Right ventricle myocardium inferior (tissue), 1 donor: ENCODE data around the gene SNRPD1. TPM values are rescaled to one million over a fixed set of nuclear protein-coding genes. Genes with fewer than 3 reads are reported as not detected.
A peak's percentile ranks its signal among the peaks of the same experiment; 100 is the strongest.
"Not testable (repeated sequence)": the region's sequence is repeated elsewhere in the genome, so short reads cannot be mapped to it uniquely, and the experiment has no call there.

Experiments used
- ATAC-seq: fragments of 200-7000 bp; cut with Tn5 transposase; one replicate; pipeline ENCODE4 v1.9.1; 2020; ENCODE audit warnings: mild to moderate bottlenecking, moderate library complexity
- DNase-seq: peaks from one replicate; pipeline ENCODE4 v3.0.0; 2021; ENCODE audit errors: missing footprints
- intact Hi-C: fragments of 100-400 bp; cut with DNase I; formaldehyde crosslinking; loops from one replicate; pipeline ENCODE4 v1.11.0; 2022
- total RNA-seq: library from RNA; stranded (reverse); fragmentation: NEBNext Ultra II Directional; extraction: Animal tissue kit (Norgen Biotek cat#: 25700); gene quantifications from one replicate; pipeline ENCODE4 v1.2.1, GENCODE V29; 2021
- donor health status: DM: no; HTN: yes; CAD: no; lungs with severe emphysema.

SNRPD1 gene
- total RNA-seq, 1 donor from 2014 or later: 24.9 TPM

DNA sequence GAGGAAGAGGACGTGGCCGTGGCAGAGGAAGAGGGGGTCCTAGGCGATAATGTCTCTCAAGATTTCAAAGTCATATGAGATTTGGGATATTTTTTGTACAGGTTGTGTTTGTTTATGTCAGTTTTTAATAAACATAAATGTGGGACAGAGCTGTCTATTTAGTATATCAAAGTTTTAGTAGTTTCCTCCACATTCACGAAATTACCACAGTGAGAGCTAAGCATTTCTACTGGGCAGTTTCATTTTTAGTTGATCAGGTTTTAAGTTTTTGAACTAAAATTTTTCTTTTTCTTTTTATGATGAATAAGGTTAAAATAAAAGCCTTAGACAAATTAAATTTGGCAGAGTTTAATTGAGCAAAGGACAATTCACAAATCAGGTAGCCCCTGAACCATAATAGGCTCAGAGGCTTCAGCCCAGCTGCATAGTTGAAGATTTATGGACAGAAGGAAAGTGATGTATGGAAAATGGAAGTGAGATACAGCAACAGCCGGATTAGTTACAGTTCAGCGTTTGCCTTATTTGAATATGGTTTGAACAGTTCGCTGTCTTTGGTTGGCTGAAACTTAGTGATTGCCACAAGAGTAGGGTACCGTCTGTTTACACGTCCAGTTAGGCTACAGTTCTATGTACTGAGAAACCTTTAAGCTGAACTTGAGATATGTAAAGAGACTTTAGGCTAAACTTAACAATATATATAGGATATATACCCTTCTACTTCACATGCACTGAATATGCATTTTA lies 17.1 kb downstream of the SNRPD1 start:
- intact Hi-C loops: no loop called here
- no peak for DNase-seq
- ATAC-seq: no peak

DNA sequence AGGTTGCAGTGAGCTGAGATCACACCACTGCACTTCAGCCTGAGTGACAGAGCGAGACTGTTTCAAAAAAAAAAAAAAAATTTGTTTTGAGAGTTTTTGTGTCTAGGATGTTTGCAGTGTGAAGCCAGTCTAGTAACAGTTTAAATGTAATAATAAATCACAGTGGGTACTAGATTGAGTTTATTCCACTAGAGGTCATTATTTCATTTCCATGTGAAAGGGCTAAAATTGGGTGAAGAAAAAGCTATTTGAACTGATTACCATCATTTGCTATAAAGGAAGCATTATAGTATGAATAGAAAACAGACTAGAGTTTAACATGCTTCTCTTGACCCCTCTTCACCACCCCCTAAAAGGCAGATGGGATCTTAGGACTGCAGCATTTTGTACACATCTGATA lies 20.3 kb downstream of the SNRPD1 start:
- DNase-seq: no peak
- intact Hi-C loops: no loop called here
- ATAC-seq: no peak

DNA sequence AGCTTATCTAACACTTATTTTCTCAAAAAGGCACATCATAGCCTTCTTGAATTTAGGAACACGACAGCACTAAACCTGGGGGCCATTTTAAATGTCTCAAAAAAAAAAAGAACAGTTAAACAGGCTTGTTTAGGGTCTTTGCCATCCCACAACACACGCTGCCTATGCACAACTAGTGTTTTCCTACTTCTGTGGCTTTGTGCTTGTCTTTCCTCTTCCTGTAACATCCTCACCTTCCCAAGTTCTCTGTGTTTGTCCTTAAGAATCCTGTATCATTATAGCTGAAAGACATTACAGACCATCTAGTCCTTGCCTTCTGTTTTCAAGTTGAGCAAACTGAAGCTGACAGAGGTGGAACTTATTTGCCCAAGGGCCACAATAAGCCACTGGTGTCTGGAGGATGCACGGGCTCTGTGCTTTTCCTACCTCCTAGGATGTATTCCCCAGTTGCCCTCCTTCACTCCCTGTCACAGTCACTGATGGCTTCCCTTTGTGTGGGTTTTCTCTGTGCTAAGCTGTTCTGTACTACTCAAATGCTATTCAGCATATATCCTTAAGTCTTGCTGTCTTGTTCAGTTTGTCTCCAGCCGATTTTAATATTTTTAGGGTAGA lies 22.6 kb downstream of the SNRPD1 start:
- intact Hi-C loops: no loop called here
- DNase-seq (no peak), ATAC-seq (no peak)

DNA sequence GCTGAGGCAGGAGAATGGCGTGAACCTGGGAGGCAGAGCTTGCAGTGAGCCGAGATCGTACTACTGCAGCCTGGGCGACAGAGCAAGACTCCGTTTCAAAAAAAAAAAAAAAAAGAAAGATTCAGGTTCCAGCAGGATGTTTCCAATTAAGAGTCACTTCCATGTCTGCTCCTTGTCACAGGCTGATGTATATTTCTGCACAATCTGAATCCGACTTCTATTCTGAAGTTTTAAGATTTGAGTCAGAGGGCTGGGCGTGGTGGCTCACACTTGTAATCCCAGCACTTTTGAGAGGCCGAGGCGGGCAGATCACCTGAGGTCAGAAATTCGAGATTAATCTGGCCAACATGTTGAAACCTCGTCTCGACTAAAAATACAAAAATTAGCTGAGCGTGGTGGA lies 24.7 kb downstream of the SNRPD1 start:
- no peak for DNase-seq
- intact Hi-C loops: no loop called here
- ATAC-seq: no peak

DNA sequence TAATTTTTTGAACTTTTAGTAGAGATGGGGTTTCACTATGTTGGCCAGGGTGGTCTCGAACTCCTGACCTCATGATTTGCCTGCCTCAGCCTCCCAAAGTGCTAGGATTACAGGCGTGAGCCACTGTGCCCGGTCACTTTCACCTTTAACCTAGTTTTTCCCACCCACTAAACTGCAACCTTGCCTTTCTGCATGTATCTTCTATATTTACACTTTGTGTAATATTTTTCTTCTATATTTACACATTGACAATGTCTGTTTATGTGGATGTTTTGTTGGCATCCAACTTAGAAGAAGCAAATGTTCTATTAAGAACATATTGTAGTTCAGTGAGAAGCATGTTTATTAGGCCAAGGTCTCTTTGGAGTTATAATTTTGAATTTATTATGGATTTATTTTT lies 26.7 kb downstream of the SNRPD1 start:
- ATAC-seq: no peak
- no peak for DNase-seq
- intact Hi-C loops: no loop called here

DNA sequence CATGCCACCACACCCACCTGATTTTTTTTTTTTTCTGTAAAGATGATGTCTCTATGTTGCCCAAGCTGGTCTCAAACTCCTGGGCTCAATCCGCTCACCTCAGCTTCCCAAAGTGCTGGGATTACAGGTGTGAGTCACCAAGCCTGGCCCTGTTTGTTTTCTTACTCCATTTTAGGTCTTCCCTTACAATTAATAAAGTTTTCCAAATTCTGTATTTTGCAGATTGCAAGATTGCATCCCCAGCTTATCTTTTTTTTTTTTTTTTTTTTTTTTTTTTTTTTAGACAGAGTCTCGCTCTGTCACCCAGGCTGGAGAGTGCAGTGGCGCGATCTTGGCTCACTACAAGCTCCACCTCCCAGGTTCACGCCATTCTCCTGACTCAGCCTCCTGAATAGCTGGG lies 28.3 kb downstream of the SNRPD1 start:
- intact Hi-C loops, DNase-seq, ATAC-seq: not testable (repeated sequence)

DNA sequence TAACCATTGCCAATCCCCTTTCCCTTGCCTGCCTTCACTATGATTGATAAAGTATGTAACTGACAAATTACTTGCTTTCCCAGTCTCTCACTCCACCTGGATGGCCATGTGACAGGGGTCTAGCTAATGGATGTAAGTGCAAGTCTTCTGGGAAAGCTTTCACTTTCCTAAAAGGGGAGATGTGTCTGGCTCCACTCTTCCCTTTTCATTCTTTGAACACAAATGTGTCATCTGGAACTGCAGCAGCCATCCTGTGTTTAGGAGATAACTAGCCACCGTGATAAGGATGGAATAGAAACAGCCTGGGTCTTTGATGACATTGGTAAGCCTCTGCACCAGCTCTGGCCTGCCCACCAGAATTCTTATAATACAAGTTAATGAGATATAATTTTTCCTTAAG lies 38.2 kb downstream of the SNRPD1 start:
- intact Hi-C loops: no loop called here
- ATAC-seq (no peak), DNase-seq (no peak)

DNA sequence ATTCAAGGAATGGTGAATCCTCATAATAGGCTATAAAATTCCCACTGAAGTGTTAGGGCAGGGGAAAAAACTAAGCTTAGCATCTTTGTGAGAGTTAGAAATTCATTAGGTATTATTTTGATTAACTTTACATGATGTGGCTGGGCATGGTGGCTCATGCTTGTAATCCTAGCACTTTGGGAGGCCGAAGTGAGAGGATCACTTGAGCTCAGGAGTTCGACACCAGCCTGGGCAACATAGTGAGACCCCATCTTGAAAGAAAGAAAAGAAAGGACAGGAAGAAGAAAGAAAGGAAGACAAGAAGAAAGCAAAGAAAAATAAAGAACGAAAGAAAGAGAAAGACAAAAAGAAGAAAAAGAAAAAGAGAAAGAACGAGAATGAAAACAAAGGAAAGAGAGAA lies 40.0 kb downstream of the SNRPD1 start:
- no peak for ATAC-seq
- DNase-seq: no peak
- intact Hi-C loops: no loop called here

DNA sequence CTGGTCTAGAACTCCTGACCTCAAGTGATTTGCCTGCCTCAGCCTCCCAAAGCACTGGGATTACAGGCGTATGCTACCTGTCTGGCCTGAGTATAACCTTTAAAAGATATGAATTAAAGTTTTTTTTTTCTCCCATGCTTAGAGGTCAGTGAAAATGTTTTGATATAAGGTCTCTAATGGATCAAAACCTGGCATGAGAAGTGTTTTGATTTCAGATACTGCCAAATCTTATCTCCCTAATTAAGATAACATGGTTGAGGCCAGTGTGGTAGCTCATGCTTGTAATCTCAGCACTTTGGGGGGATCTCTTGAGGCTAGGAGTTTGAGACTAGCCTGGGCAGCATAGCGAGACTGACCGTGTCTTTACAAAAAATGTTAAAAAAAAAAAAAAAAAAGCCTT lies 41.2 kb downstream of the SNRPD1 start:
- intact Hi-C loops: no loop called here
- no peak for DNase-seq
- no peak for ATAC-seq

DNA sequence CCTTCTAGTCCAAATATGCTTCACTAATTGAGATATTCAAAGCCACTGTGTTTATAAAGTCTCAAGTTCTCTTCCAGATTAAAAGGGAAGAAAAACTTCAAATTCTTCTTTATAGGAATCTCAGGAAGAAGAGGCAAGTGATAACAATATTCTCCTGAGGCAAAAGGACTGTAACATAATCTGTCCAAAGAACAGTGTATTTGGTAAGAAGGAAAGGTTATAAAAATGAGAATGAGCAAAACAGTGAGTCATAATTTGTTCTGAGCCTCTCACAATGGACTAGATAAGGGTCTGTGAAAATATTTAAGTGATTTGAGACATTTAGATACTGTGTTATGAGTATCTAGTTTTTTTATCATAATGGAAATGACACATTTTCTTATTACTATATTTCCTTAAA lies 44.3 kb downstream of the SNRPD1 start:
- DNase-seq (no peak), ATAC-seq (no peak)
- intact Hi-C loops: no loop called here

DNA sequence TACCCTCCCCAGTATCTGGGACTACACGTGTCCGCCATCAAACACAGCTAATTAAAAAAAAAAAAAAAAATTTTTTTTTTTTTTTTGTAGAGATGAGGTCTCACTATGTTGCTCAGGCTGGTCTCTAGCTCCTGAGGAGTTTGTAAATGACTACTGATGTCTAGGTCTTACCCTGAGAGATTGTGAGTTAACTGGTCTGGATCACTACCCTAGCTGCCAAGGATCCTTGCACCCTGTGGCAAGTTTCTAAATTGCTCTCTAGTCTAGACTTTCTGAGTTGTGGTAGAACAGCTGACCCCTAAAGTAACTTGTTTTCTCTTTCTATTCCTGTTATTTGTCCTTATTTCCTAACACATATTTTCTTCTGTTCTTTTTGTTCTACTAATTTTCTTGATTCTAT lies 48.0 kb downstream of the SNRPD1 start:
- intact Hi-C loops: no loop called here
- DNase-seq (no peak), ATAC-seq (no peak)

DNA sequence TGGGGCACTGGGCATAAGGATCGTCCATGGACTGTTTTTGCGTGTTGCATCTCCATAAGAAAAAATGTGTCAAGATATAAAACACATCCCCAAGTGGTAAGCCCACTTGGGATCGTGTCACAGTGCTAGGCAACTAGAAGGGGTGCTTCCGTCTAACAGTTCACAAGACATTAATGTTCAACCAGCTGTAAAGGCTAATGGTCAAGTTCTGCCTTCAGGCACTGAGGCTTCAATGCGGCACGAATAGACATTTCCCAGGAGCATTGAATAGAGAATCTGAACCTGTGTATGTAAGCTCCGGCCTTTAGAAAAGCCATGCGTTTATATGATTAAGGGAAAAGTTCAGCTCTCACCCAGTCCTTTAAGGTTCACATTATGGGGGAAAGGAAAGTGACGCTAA lies 50.5 kb downstream of the SNRPD1 start:
- no peak for ATAC-seq
- intact Hi-C loops: no loop called here
- DNase-seq: no peak

DNA sequence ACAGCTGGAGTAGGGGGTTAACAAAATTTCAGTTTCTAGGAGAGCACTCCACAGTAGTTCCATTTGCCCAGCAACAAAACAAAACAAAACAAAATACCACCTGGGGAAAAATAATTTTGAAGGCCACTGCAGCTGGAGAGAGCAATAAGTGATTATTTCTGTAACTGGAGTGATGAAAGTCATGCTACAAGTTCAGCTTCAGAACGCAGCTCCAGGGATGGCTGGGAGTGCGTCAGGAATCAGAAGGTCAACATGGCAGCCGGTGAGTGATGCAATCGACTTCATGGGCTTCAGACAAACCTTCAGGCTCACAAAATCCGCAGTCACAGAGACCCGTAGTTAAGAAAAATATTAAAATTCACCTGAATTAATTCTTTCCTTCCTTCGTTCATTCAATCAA lies 51.5 kb downstream of the SNRPD1 start:
- no peak for DNase-seq
- ATAC-seq: peak; percentile 64
- intact Hi-C loops: no loop called here

DNA sequence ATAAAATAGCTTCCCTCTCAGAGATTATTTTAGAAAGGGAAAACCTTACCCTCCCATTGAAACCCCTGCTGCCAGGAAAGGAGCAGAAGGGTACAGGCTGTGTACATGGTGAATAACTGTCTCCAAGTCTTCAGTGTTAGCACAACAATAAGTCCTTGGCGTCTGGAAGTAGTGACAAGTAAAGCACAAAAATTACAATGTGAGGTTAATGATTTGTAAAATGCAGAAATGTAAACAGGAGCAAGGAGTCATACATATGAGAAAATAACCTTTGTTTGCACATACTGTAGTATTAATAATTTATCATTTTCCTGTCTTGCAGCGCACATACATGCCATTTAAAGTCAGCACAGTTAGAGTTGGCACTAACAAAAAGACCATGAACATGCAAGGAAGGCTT lies 52.0 kb downstream of the SNRPD1 start:
- no peak for ATAC-seq
- no peak for DNase-seq
- intact Hi-C loops: no loop called here

DNA sequence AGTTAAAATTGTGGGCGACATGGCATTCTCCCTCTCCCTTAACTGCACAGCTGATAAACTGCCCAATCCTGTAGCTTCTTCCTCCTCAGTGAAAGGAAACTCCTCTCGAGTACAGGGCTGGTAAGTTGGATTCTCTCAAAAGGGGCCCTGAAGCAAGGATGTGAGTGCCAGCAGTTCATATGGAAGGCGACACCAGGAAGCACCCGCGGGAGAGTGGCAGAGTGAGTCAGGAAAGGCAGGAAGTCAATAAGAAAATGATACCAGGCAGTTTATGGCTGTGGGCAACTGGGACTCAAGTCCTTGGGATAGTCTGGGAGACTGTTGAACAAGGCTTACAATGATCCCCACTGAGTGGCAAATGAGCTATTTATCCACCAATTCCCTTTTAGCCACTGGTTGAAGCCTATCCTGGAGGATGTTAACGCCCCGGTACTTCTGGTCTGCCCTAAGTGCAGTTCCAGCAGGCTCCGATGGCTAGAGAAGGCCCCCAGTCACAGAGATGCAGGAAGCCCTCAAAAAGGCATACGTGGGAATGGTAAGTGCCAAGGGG lies 57.7 kb downstream of the SNRPD1 start:
- intact Hi-C loops: no loop called here
- no peak for ATAC-seq
- DNase-seq: no peak

DNA sequence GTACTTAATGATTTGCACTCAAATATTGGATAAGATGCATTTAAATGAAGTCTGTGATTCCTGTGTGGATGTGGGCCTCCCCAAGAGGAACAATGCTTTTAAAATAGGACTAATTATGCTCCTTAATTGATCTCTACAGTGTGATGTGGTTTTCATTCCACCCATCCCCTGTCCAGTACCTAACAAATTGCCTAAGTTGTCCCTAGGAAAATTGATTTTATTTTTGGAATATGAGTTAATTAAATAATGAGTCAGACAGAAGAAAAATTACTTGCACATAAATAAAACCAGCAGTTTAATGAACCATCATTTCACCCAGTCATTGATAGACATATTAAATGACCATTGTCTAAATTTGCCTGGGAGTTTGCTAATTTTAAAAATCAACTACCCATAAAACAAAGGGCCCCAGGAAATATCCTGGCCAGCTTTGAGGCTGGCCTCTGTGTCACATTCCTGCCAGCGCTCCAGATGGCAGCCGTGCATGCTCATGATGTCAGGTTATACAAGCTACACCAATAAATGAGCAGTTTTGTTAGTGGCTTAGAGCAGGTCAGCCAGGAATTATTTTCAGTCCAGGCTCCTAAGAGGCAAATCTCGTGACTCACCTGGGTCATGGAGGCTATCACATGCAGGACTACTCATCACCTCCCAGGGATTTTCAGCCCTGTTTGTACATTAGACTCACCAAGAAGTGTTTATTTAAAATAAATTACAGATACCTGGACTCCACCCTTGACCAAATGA lies 60.6 kb downstream of the SNRPD1 start:
- no peak for DNase-seq

DNA sequence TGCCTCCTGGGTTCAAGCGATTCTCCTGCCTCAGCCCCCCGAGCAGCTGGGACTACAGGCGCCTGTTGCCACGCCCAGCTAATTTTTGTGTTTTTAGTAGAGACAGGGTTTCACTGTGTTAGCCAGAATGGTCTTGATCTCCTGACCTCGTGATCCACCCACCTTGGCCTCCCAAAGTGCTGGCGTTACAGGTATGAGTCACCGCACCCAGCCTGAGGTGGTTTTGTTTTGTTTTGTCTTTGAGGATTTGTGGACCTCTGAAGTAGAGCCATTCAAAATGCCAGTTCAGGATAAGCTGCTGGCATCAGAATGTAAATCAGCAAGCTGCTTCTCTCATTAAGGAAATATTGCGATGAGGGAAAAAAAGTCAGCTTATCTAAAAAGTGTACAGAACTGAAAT lies 63.2 kb downstream of the SNRPD1 start:
- DNase-seq, intact Hi-C loops, ATAC-seq: not testable (repeated sequence)

More for the DNA sequence above, 60.6 kb downstream of the SNRPD1 start:
- intact Hi-C loops: no loop called here
- ATAC-seq: peak; percentile 82

DNA sequence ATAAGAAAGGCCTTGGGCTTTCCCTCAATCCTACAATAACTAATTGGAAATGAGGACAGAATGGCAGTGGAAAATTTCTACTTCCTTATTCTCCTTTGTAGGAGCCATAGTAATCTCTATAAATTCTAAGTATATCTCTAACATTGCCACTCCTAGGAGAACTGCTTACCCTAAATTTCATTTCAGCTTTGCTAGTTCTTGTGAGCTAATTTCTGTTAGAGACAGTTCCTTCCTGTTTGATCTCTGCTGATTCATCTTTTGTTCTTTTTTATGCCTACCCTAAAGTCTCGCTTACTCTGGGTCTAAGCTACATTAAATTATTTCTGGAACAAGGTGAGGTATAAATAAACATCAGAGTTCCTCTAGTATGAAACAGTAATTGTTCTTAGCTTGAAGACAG lies 66.7 kb downstream of the SNRPD1 start:
- no peak for ATAC-seq
- intact Hi-C loops: no loop called here
- no peak for DNase-seq

DNA sequence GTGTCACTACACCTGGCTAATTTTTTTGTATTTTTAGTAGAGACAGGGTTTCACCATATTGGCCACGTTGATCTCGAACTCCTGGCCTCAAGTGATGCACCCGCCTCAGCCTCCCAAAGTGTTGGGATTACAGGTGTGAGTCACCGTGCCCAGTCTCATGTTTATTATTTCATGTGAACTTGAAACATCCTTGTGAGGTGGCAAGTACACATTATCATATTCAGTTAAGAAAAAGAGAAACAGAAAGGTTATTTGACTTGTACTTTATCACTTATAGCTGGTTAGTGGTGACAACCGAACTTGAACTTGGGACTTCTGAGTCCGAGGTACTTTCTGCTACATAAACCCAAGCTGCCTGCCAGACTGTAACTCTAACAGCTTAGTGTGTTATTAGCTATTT lies 68.0 kb downstream of the SNRPD1 start:
- no peak for DNase-seq
- no peak for ATAC-seq
- intact Hi-C loops: no loop called here
